DOHH2 (cell line): ENCODE measurements around the gene JARID2.

Experiments used
- H3F3A ChIP-seq: fragments of 200-600 bp; sonication (generic), shearing (Covaris generic); 2 replicates; pipeline ENCODE4 v1.6.0; 2016; ENCODE audit warnings: antibody characterized with exemption, mild to moderate bottlenecking; ENCODE audit not compliant: control insufficient read depth, insufficient read depth
- H3K27ac ChIP-seq: fragments of 200-600 bp; sonication (generic); 2 replicates; pipeline ENCODE4 v1.5.1; 2014; ENCODE audit warnings: low read depth, mild to moderate bottlenecking, low read length, moderate library complexity
- H3K27me3 ChIP-seq: fragments of 200-600 bp; sonication (generic); 2 replicates; pipeline ENCODE4 v1.6.1; 2014; ENCODE audit warnings: mild to moderate bottlenecking, low read length, mixed read lengths; ENCODE audit not compliant: control insufficient read depth
- H3K36me3 ChIP-seq: fragments of 200-600 bp; sonication (generic); 2 replicates; pipeline ENCODE4 v1.6.1; 2014; ENCODE audit warnings: mild to moderate bottlenecking, low read length, moderate library complexity, mixed read lengths; ENCODE audit not compliant: control insufficient read depth
- H3K4me1 ChIP-seq: fragments of 200-600 bp; sonication (generic); 2 replicates; pipeline ENCODE4 v1.6.1; 2014; ENCODE audit warnings: mild to moderate bottlenecking, low read length, mixed read lengths; ENCODE audit not compliant: control insufficient read depth
- H3K4me2 ChIP-seq: fragments of 200-600 bp; sonication (generic); 2 replicates; pipeline ENCODE4 v1.6.0; 2014; ENCODE audit warnings: mild to moderate bottlenecking, low read length, moderate library complexity
- H3K4me3 ChIP-seq: fragments of 200-600 bp; sonication (generic); 2 replicates; pipeline ENCODE4 v1.5.1; 2014; ENCODE audit warnings: mild to moderate bottlenecking, low read length, mixed read lengths
- H3K79me2 ChIP-seq: fragments of 200-600 bp; sonication (generic); 2 replicates; pipeline ENCODE4 v1.6.1; 2014; ENCODE audit warnings: mild to moderate bottlenecking, low read length, mixed read lengths; ENCODE audit not compliant: control insufficient read depth
- H3K9me2 ChIP-seq: fragments of 200-600 bp; sonication (generic); replicated peaks from 2 replicates; pipeline ENCODE4 v1.6.1; 2014; ENCODE audit warnings: mild to moderate bottlenecking, low read length, mixed read lengths; ENCODE audit not compliant: control insufficient read depth
- H3K9me3 ChIP-seq: fragments of 200-600 bp; sonication (generic); 2 replicates; pipeline ENCODE4 v1.6.1; 2014; ENCODE audit warnings: antibody characterized with exemption, low read length, mixed read lengths; ENCODE audit not compliant: control insufficient read depth, insufficient read depth
- H4K20me1 ChIP-seq: fragments of 200-600 bp; sonication (generic); 2 replicates; pipeline ENCODE4 v1.6.0; 2014; ENCODE audit warnings: low read depth, mild to moderate bottlenecking, antibody characterized with exemption, low read length, moderate library complexity; ENCODE audit not compliant: control insufficient read depth, insufficient read depth
- CTCF ChIP-seq: fragments of 200-600 bp; sonication (generic); IDR thresholded peaks from one replicate; pipeline ENCODE4 v1.5.1; 2014; ENCODE audit warnings: antibody characterized with exemption, mild to moderate bottlenecking, low read depth, low read length; ENCODE audit not compliant: poor library complexity, severe bottlenecking
- EZH2phosphoT487 ChIP-seq: fragments of 200-600 bp; sonication (generic); IDR thresholded peaks from 2 replicates; pipeline ENCODE4 v1.6.1; 2017; ENCODE audit warnings: borderline replicate concordance, mild to moderate bottlenecking, antibody characterized with exemption, low read length, moderate library complexity, mixed read lengths

JARID2 gene

GRCh38 chr6:15268137-15268908, 22.5 kb downstream of the JARID2 start:
- Histone ChIP-seq H3K27me3 (no peaks in the 10 kb centered on the region), H3F3A (no peaks in the 10 kb centered on the region), H3K9me2 (no peaks in the 10 kb centered on the region), H3K9me3 (no peaks in the 10 kb centered on the region), H3K36me3 (no peaks in the 10 kb centered on the region), H3K4me1 (peaks cover 55% of the 10 kb centered on the region), H3K4me3 (no peak overlapping the region), H3K4me2 (peak overlapping the region; percentile 33), H3K27ac (no peak overlapping the region), H4K20me1 (peaks cover 23% of the 10 kb centered on the region), H3K79me2 (peaks cover 83% of the 10 kb centered on the region)
- no peak for TF ChIP-seq EZH2phosphoT487
- TF ChIP-seq CTCF, result no peak

- Histone ChIP-seq H3K9me3 (no peaks in the 10 kb centered on the region), H3K27me3 (no peaks in the 10 kb centered on the region), H3K4me3 (no peak overlapping the region), H3K27ac (no peak overlapping the region), H3K4me2 (peak overlapping the region; percentile 33), H3K36me3 (no peaks in the 10 kb centered on the region), H3K4me1 (peaks cover 55% of the 10 kb centered on the region), H3K79me2 (peaks cover 79% of the 10 kb centered on the region), H3K9me2 (no peaks in the 10 kb centered on the region), H3F3A (no peaks in the 10 kb centered on the region), H4K20me1 (peaks cover 23% of the 10 kb centered on the region)
- TF ChIP-seq CTCF (no peak), EZH2phosphoT487 (no peak)
Observed at GRCh38 chr6:15269011-15269410, 23.1 kb downstream of the JARID2 start.

- TF ChIP-seq EZH2phosphoT487, result no peak
- no peak for TF ChIP-seq CTCF
- H3K36me3 ChIP-seq, result no peaks in the 10 kb centered on the region
- H3K9me3 ChIP-seq, result no peaks in the 10 kb centered on the region
- no peak overlapping the region for H3K4me3 ChIP-seq
- peaks cover 52% of the 10 kb centered on the region for H3K4me1 ChIP-seq
- H3F3A ChIP-seq, result no peaks in the 10 kb centered on the region
- no peaks in the 10 kb centered on the region for H3K27me3 ChIP-seq
- peaks cover 25% of the 10 kb centered on the region for H4K20me1 ChIP-seq
- peak overlapping the region; percentile 33; the same call in 1 of the 2 replicates for H3K4me2 ChIP-seq
- no peaks in the 10 kb centered on the region for H3K9me2 ChIP-seq
- H3K27ac ChIP-seq, result no peak overlapping the region
- H3K79me2 ChIP-seq, result peaks cover 78% of the 10 kb centered on the region
Observed at GRCh38 chr6:15269619-15270018, 23.8 kb downstream of the JARID2 start.
